Esophagus squamous epithelium (tissue), 4 donors: ENCODE data around the gene CLDN7.

ENCODE experiments used
- POLR2A ChIP-seq, 4 donors: fragments of 450-650 bp; IDR thresholded peaks; one replicate each; pipeline ENCODE4 v1.6.1; 2017; ENCODE audit warnings: antibody characterized with exemption in 4 of 4, mild to moderate bottlenecking in 4 of 4, moderate library complexity in 3 of 4
- TF ChIP-seq, protein P1 (sequence below), 6 experiments: fragments of 450-650 bp in 4 of 6; fragments of 200-600 bp in 2 of 6; sonication (generic) in 2 of 6; IDR thresholded peaks; one replicate each; pipeline ENCODE4 v1.5.1; 2016 to 2019; ENCODE audit warnings: antibody characterized with exemption in 6 of 6, mild to moderate bottlenecking in 4 of 6, moderate library complexity in 4 of 6

GRCh38 chr17:7242717-7243452 is 19.4 kb downstream of the CLDN7 start:
- TF ChIP-seq POLR2A (IDR thresholded peaks at IDR 0.05) = peak in 3 of 4 donors; percentile 27 to 68 (median 35)
- TF ChIP-seq, protein P1, sequence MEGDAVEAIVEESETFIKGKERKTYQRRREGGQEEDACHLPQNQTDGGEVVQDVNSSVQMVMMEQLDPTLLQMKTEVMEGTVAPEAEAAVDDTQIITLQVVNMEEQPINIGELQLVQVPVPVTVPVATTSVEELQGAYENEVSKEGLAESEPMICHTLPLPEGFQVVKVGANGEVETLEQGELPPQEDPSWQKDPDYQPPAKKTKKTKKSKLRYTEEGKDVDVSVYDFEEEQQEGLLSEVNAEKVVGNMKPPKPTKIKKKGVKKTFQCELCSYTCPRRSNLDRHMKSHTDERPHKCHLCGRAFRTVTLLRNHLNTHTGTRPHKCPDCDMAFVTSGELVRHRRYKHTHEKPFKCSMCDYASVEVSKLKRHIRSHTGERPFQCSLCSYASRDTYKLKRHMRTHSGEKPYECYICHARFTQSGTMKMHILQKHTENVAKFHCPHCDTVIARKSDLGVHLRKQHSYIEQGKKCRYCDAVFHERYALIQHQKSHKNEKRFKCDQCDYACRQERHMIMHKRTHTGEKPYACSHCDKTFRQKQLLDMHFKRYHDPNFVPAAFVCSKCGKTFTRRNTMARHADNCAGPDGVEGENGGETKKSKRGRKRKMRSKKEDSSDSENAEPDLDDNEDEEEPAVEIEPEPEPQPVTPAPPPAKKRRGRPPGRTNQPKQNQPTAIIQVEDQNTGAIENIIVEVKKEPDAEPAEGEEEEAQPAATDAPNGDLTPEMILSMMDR (IDR thresholded peaks at IDR 0.05) = peak in 3 of 6 experiments; percentile 4 to 13 (median 8)
